Osteoblast (primary cell): ENCODE results near the gene CEACAM21. TPM values are rescaled to one million over a fixed set of nuclear protein-coding genes. Genes with fewer than 3 reads are reported as not detected.

Experiments used
- DNase-seq: peaks from one replicate; pipeline ENCODE4 v3.0.0; 2011; ENCODE audit warnings: low spot score, mixed read lengths; ENCODE audit not compliant: insufficient read length; ENCODE audit errors: missing footprints
- H2AFZ ChIP-seq: 2 replicates; pipeline ENCODE4 v1.6.0; 2011; ENCODE audit warnings: mild to moderate bottlenecking, low read length
- H3K27ac ChIP-seq: 2 replicates; pipeline ENCODE4 v1.5.1; 2011; ENCODE audit warnings: mild to moderate bottlenecking, low read depth, low read length, moderate library complexity
- H3K27me3 ChIP-seq: 2 replicates; pipeline ENCODE4 v1.6.0; 2012; ENCODE audit warnings: mild to moderate bottlenecking, control low read depth, inconsistent platforms, low read length, moderate library complexity; ENCODE audit not compliant: insufficient read depth
- H3K36me3 ChIP-seq: 2 replicates; pipeline ENCODE4 v1.5.1; 2011; ENCODE audit warnings: mild to moderate bottlenecking, low read length, control low read depth, moderate library complexity; ENCODE audit not compliant: insufficient read depth
- H3K4me1 ChIP-seq: 2 replicates; pipeline ENCODE4 v1.5.1; 2011; ENCODE audit warnings: mild to moderate bottlenecking, low read length, control low read depth, moderate library complexity; ENCODE audit not compliant: insufficient read depth
- H3K4me2 ChIP-seq: 2 replicates; pipeline ENCODE4 v1.6.0; 2011; ENCODE audit warnings: mild to moderate bottlenecking, low read length; ENCODE audit not compliant: insufficient read depth
- H3K4me3 ChIP-seq: fragments of 200-600 bp; sonication (generic); 3 replicates; pipeline ENCODE4 v1.5.1; 2012; ENCODE audit warnings: mild to moderate bottlenecking, low read length, inconsistent platforms; ENCODE audit not compliant: insufficient read depth
- H3K79me2 ChIP-seq: 2 replicates; pipeline ENCODE4 v1.6.0; 2012; ENCODE audit warnings: mild to moderate bottlenecking, low read length, control low read depth, inconsistent platforms; ENCODE audit not compliant: insufficient read depth
- H3K9me3 ChIP-seq: 2 replicates; pipeline ENCODE4 v1.5.1; 2011; ENCODE audit warnings: low read depth, low read length, control low read depth
- H4K20me1 ChIP-seq: 2 replicates; pipeline ENCODE4 v1.6.0; 2012; ENCODE audit warnings: mild to moderate bottlenecking, low read length, control low read depth; ENCODE audit not compliant: insufficient read depth
- CTCF ChIP-seq: IDR thresholded peaks from 2 replicates; pipeline ENCODE4 v1.5.1; 2011; ENCODE audit warnings: mild to moderate bottlenecking, low read depth, low read length, moderate library complexity; ENCODE audit errors: extremely low read depth
- total RNA-seq: library from RNA; depleted of rRNA; stranded (reverse); fragments of >200 nt; gene quantifications from 2 replicates; pipeline ENCODE4 v1.2.3, GENCODE V29; 2012

The CEACAM21 gene
- total RNA-seq, 1 donor, result not detected

- Histone ChIP-seq H3K36me3 (no peaks in the 10 kb centered on the region), H2AFZ (no peak overlapping the region), H3K4me1 (no peaks in the 10 kb centered on the region), H4K20me1 (no peaks in the 10 kb centered on the region), H3K27ac (no peak overlapping the region), H3K4me2 (no peak overlapping the region), H3K79me2 (no peaks in the 10 kb centered on the region), H3K4me3 (no peak overlapping the region), H3K9me3 (no peaks in the 10 kb centered on the region), H3K27me3 (peaks cover 13% of the 10 kb centered on the region)
- TF ChIP-seq CTCF, result no peak
- no peak for DNase-seq
These were observed 26.8 kb upstream of the CEACAM21 start for GRCh38 chr19:41548954-41549688.

- Histone ChIP-seq H3K4me1 (no peaks in the 10 kb centered on the region), H3K9me3 (no peaks in the 10 kb centered on the region), H3K36me3 (no peaks in the 10 kb centered on the region), H2AFZ (no peak overlapping the region), H4K20me1 (no peaks in the 10 kb centered on the region), H3K4me3 (no peak overlapping the region), H3K27me3 (peaks cover 13% of the 10 kb centered on the region), H3K79me2 (no peaks in the 10 kb centered on the region), H3K4me2 (no peak overlapping the region), H3K27ac (no peak overlapping the region)
- no peak for DNase-seq
- no peak for TF ChIP-seq CTCF
These were observed 26.1 kb upstream of the CEACAM21 start for GRCh38 chr19:41549884-41550283.

GRCh38 chr19:41551212-41551610 lies 24.8 kb upstream of the CEACAM21 start:
- Histone ChIP-seq H3K4me3 (no peak overlapping the region), H3K36me3 (no peaks in the 10 kb centered on the region), H3K27ac (no peak overlapping the region), H4K20me1 (no peaks in the 10 kb centered on the region), H3K79me2 (no peaks in the 10 kb centered on the region), H3K27me3 (peaks cover 13% of the 10 kb centered on the region), H3K4me2 (no peak overlapping the region), H3K4me1 (no peaks in the 10 kb centered on the region), H2AFZ (no peak overlapping the region), H3K9me3 (no peaks in the 10 kb centered on the region)
- no peak for TF ChIP-seq CTCF
- DNase-seq, result no peak

- no peaks in the 10 kb centered on the region for H4K20me1 ChIP-seq
- no peak overlapping the region for H3K4me2 ChIP-seq
- peaks cover 10% of the 10 kb centered on the region for H3K27me3 ChIP-seq
- no peak for DNase-seq
- no peaks in the 10 kb centered on the region for H3K36me3 ChIP-seq
- H3K4me3 ChIP-seq, result no peak overlapping the region
- no peak overlapping the region for H2AFZ ChIP-seq
- H3K79me2 ChIP-seq, result no peaks in the 10 kb centered on the region
- no peaks in the 10 kb centered on the region for H3K9me3 ChIP-seq
- no peak overlapping the region for H3K27ac ChIP-seq
- no peak for TF ChIP-seq CTCF
- no peaks in the 10 kb centered on the region for H3K4me1 ChIP-seq
These were observed 24.3 kb upstream of the CEACAM21 start for GRCh38 chr19:41551711-41552110.
